ENCODE results near the gene DPYD. TPM values are rescaled to one million over a fixed set of nuclear protein-coding genes. Genes with fewer than 3 reads are reported as not detected.
A peak's percentile ranks its signal among the peaks of the same experiment; 100 is the strongest.

Gene DPYD
- 10 to 100 TPM; 35.7 to 65.4 (median 43.7) TPM for total RNA-seq

DNA sequence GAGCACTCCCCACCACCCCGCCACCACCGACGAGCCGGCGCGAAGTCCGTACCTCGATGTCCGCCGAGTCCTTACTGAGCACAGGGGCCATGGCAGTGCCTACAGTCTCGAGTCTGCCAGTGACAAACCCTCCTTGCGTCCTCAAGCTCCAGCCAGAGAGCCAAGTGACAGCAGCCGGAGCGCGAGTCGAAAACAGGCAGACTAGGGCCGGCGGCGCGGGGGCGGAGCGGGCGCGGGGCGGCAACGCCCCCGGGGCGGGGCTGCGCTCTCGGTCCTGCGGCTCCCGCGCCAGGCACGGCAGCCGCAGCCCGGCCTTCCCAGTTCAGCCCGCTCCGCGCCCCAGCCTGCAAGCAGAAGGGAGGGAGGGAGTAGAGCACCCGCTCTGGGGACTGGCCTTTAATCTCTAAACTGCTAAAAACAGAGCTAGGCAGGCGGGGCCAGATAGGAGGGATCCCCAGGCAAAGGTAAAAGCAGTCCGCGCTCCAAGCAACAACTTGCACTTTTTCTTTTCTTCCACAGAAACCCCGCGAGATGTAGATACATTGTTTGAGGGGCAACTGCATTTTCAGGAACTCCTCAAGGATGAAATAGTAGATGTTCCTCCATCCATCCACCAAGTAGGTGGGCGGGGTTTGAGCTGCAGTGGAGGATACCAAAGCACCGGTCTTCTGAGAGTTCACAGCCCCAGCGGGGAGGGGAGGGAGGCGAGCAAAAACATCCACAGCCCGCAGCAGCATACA lies at the start of gene DPYD:
Gene DPYD, minus strand, starts transcription at position 203 of the 740 bp plus-strand sequence. Its CDS starts 112 bp downstream, at position 91.
- no peaks in the 10 kb centered on the region for H3K9me3 ChIP-seq
- WGBS, 2 donors: 1 to 2% methylated on average over 10 to 30 of the region's 50 CpGs
- peak; percentile 74 to 76 for DNase-seq (ENCODE audit: low spot score in 2 of 2)
- no peaks in the 10 kb centered on the region for H3K36me3 ChIP-seq
- H3K4me3 ChIP-seq: peak within 1 kb of the TSS; percentile 68 to 98 (median 84)
- H3K4me1 ChIP-seq: peaks cover 0 to 37% (median 15%) of the 10 kb centered on the region in 4 donors
- peak; percentile 60 to 77 for TF ChIP-seq POLR2A (IDR thresholded peaks at IDR 0.05)
- peak in 1 of 2 donors; percentile 90 for TF ChIP-seq EP300 (IDR thresholded peaks at IDR 0.05)
- TF ChIP-seq, protein P1, sequence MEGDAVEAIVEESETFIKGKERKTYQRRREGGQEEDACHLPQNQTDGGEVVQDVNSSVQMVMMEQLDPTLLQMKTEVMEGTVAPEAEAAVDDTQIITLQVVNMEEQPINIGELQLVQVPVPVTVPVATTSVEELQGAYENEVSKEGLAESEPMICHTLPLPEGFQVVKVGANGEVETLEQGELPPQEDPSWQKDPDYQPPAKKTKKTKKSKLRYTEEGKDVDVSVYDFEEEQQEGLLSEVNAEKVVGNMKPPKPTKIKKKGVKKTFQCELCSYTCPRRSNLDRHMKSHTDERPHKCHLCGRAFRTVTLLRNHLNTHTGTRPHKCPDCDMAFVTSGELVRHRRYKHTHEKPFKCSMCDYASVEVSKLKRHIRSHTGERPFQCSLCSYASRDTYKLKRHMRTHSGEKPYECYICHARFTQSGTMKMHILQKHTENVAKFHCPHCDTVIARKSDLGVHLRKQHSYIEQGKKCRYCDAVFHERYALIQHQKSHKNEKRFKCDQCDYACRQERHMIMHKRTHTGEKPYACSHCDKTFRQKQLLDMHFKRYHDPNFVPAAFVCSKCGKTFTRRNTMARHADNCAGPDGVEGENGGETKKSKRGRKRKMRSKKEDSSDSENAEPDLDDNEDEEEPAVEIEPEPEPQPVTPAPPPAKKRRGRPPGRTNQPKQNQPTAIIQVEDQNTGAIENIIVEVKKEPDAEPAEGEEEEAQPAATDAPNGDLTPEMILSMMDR (IDR thresholded peaks at IDR 0.05): no peak
- H3K27ac ChIP-seq: peak within 1 kb of the TSS; percentile 90 to 93 (median 92)
- H3K27me3 ChIP-seq: no peaks in the 10 kb centered on the region

DNA sequence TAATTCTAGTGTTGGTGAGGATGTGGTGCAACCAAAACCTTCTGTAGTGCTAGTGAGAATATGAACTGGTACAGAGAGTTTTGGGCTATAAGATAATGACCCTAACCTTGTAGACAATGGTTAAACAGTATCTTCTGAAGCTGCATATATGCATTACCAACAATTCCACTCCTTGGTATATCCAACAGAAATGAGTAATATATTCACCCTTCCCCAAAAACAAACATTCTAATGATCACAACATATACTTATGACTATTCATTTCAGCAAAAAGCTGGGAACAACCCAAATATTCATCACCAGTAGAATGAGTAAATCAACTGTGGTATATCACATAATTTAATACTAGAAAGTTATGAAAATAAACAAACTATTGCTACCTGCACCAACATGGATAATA lies 39.6 kb upstream of the DPYD start:
- Histone ChIP-seq H3K4me3 (no peak overlapping the region), H3K27me3 (no peaks in the 10 kb centered on the region), H3K36me3 (no peaks in the 10 kb centered on the region), H3K9me3 (no peaks in the 10 kb centered on the region), H3K27ac (no peak overlapping the region), H3K4me1 (no peaks in the 10 kb centered on the region)
- TF ChIP-seq POLR2A (IDR thresholded peaks at IDR 0.05) (no peak), EP300 (IDR thresholded peaks at IDR 0.05) (no peak)
- TF ChIP-seq, protein P1 (IDR thresholded peaks at IDR 0.05): no peak
- DNase-seq (ENCODE audit: low spot score in 2 of 2): no peak

DNA sequence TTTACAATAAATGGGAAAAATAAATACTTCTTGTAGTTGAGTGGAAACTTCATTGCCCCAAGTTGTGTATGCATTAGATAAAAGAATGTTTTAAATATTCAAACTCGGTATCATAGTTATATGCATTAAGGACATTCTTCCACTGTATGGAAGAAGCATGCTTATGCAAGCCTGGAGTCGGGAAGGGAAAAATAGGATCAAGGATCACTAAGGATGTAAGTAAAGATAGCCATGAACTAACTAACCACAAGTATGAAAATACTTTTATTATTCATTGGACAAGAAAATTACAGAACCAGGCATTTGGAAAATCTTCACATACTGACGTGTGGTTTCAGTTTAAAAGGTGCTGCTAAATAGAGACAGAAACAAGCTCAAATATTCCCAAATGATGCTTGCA lies 26.9 kb upstream of the DPYD start:
- H3K4me1 ChIP-seq: peaks cover 0 to 3% (median 0%) of the 10 kb centered on the region in 4 donors
- TF ChIP-seq, protein P1 (IDR thresholded peaks at IDR 0.05): no peak
- no peak for TF ChIP-seq POLR2A (IDR thresholded peaks at IDR 0.05)
- WGBS, 2 donors: 75 to 76% methylated on average over 3 of the region's 3 CpGs
- H3K27ac ChIP-seq: no peak overlapping the region
- H3K36me3 ChIP-seq: no peaks in the 10 kb centered on the region
- H3K27me3 ChIP-seq: no peaks in the 10 kb centered on the region
- no peak overlapping the region for H3K4me3 ChIP-seq
- no peaks in the 10 kb centered on the region for H3K9me3 ChIP-seq
- DNase-seq (ENCODE audit: low spot score in 2 of 2): no peak

DNA sequence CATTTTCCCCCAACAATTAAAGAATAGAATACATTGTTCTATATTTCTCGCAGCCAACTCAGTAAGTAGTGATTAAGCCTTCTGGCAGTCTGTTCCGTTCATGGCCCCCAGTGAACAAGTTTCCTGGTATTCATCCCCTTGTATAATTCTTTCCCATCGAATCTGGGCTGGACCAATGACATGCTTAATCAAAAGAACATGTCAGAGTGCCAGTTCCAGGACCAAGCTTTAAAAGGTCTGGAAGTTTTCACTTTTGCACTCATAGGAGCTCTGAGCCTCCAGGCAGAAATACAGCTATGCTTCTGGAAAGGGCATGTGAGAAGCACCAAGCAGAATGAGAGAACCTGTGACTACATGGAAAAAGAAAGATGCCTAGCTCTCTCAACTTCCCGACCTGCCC lies 22.5 kb upstream of the DPYD start:
- peak in 1 of 2 donors; percentile 13 for TF ChIP-seq EP300 (IDR thresholded peaks at IDR 0.05)
- TF ChIP-seq, protein P1 (IDR thresholded peaks at IDR 0.05): no peak
- no peak for TF ChIP-seq POLR2A (IDR thresholded peaks at IDR 0.05)
- WGBS, 2 donors: 19 to 29% methylated on average over 4 of the region's 4 CpGs
- no peaks in the 10 kb centered on the region for H3K36me3 ChIP-seq
- H3K4me1 ChIP-seq: peaks cover 0 to 9% (median 0%) of the 10 kb centered on the region in 4 donors
- no peaks in the 10 kb centered on the region for H3K9me3 ChIP-seq
- no peak overlapping the region for H3K4me3 ChIP-seq
- peak overlapping the region in 2 of 4 donors; percentile 9 to 54 for H3K27ac ChIP-seq
- no peaks in the 10 kb centered on the region for H3K27me3 ChIP-seq
- DNase-seq (ENCODE audit: low spot score in 2 of 2): no peak

Data from tibial nerve (tissue), 4 donors.